Measurements from ENCODE around the gene CSF1. TPM values are rescaled to one million over a fixed set of nuclear protein-coding genes. Genes with fewer than 3 reads are reported as not detected.

The CSF1 gene
- total RNA-seq, 4 donors from 2014 or later = 8.9 to 49.5 (median 26.6) TPM

DNA sequence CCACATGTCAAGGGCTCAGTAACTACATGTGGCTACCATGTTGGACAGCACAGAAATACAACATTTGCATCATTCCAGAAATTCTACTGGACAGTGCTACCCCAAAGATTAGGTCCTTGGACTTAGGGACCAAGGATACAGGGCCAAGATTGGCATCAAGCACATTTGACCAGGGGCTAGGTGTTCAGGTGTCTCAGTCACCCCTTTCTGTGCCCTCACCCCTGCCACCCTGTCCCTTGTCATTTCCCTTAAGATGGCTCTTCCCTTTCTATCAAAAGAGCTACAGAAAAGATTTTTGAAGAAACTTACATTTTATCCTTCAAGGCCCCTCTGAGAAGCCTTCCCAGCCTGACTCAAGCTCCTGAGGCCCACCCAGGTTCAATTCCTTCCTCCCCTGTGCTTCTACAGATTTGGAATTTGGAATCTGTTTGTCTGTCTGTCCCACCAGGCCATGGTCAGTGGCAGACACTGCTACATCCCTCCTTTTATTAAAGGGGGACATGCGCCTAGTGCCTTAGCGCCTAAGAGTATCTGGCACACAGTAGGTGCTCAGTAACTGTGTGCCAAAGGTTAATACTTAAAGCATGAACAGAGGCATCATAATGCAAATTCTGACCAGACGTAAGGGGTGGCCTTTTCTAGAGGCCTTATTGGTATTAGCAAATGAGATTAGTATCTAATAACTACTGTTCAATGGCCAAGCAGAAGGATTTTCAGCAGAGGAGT lies 21.4 kb downstream of the CSF1 start:
- Histone ChIP-seq H3K36me3 (peaks cover 0 to 16% (median 0%) of the 10 kb centered on the region in 3 donors), H3K4me3 (no peak overlapping the region), H3K4me1 (peaks cover 0 to 71% (median 10%) of the 10 kb centered on the region in 4 donors), H3K27ac (peak overlapping the region in 2 of 4 donors; percentile 56 to 78), H3K9me3 (no peaks in the 10 kb centered on the region), H3K27me3 (no peaks in the 10 kb centered on the region)
- DNase-seq = no peak
- TF ChIP-seq, protein P1, sequence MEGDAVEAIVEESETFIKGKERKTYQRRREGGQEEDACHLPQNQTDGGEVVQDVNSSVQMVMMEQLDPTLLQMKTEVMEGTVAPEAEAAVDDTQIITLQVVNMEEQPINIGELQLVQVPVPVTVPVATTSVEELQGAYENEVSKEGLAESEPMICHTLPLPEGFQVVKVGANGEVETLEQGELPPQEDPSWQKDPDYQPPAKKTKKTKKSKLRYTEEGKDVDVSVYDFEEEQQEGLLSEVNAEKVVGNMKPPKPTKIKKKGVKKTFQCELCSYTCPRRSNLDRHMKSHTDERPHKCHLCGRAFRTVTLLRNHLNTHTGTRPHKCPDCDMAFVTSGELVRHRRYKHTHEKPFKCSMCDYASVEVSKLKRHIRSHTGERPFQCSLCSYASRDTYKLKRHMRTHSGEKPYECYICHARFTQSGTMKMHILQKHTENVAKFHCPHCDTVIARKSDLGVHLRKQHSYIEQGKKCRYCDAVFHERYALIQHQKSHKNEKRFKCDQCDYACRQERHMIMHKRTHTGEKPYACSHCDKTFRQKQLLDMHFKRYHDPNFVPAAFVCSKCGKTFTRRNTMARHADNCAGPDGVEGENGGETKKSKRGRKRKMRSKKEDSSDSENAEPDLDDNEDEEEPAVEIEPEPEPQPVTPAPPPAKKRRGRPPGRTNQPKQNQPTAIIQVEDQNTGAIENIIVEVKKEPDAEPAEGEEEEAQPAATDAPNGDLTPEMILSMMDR (IDR thresholded peaks at IDR 0.05) = no peak
- no peak for TF ChIP-seq POLR2A (IDR thresholded peaks at IDR 0.05)

GRCh38 chr1:109932679-109933078 lies 22.0 kb downstream of the CSF1 start:
- peaks cover 0 to 66% (median 10%) of the 10 kb centered on the region in 4 donors for H3K4me1 ChIP-seq
- H3K36me3 ChIP-seq = peaks cover 0 to 16% (median 0%) of the 10 kb centered on the region in 3 donors
- H3K27ac ChIP-seq = no peak overlapping the region
- peaks cover 0 to 1% (median 0%) of the 10 kb centered on the region in 4 donors for H3K9me3 ChIP-seq
- no peak overlapping the region for H3K4me3 ChIP-seq
- H3K27me3 ChIP-seq = no peaks in the 10 kb centered on the region
- no peak for DNase-seq
- TF ChIP-seq, protein P1 (IDR thresholded peaks at IDR 0.05) = no peak
- TF ChIP-seq POLR2A (IDR thresholded peaks at IDR 0.05) = no peak

GRCh38 chr1:109933856-109934711 lies 23.4 kb downstream of the CSF1 start:
- DNase-seq = peak in 1 of 3 donors; percentile 54
- Histone ChIP-seq H3K36me3 (peaks cover 0 to 9% (median 0%) of the 10 kb centered on the region in 3 donors), H3K4me3 (no peak overlapping the region), H3K27ac (peak overlapping the region in 3 of 4 donors; percentile 70 to 88 (median 88)), H3K4me1 (peaks cover 0 to 52% (median 6%) of the 10 kb centered on the region in 4 donors), H3K9me3 (peaks cover 0 to 5% (median 0%) of the 10 kb centered on the region in 4 donors), H3K27me3 (no peaks in the 10 kb centered on the region)
- TF ChIP-seq, protein P1 (IDR thresholded peaks at IDR 0.05) = no peak
- no peak for TF ChIP-seq POLR2A (IDR thresholded peaks at IDR 0.05)

GRCh38 chr1:109935451-109935900 lies 24.8 kb downstream of the CSF1 start:
- Histone ChIP-seq H3K4me1 (peaks cover 0 to 38% (median 6%) of the 10 kb centered on the region in 4 donors), H3K4me3 (no peak overlapping the region), H3K9me3 (peaks cover 0 to 5% (median 0%) of the 10 kb centered on the region in 4 donors), H3K27ac (peak overlapping the region in 3 of 4 donors; percentile 70 to 88 (median 88)), H3K27me3 (no peaks in the 10 kb centered on the region), H3K36me3 (no peaks in the 10 kb centered on the region)
- peak in 1 of 2 donors; percentile 36 for TF ChIP-seq POLR2A (IDR thresholded peaks at IDR 0.05)
- TF ChIP-seq, protein P1 (IDR thresholded peaks at IDR 0.05) = no peak
- peak in 2 of 3 donors; percentile 77 to 87 for DNase-seq

- no peak for TF ChIP-seq POLR2A (IDR thresholded peaks at IDR 0.05)
- TF ChIP-seq, protein P1 (IDR thresholded peaks at IDR 0.05) = no peak
Observed at GRCh38 chr1:109937738-109938137, 27.1 kb downstream of the CSF1 start.

More at GRCh38 chr1:109937738-109938137, 27.1 kb downstream of the CSF1 start:
- Histone ChIP-seq H3K36me3 (no peaks in the 10 kb centered on the region), H3K9me3 (peaks cover 0 to 5% (median 0%) of the 10 kb centered on the region in 4 donors), H3K27ac (no peak overlapping the region), H3K4me1 (peaks cover 0 to 24% (median 3%) of the 10 kb centered on the region in 4 donors), H3K4me3 (no peak overlapping the region), H3K27me3 (no peaks in the 10 kb centered on the region)
- no peak for DNase-seq

All from Peyer's patch (tissue), 4 donors.